H1 (cell line): ENCODE measurements around the gene PDE4D. TPM values are rescaled to one million over a fixed set of nuclear protein-coding genes. Genes with fewer than 3 reads are reported as not detected.

Experiments used
- CTCF ChIA-PET: fragments of 300-600 bp; sonication (Branson Sonifier 250); formaldehyde crosslinking; loops from one replicate; lab custom pipeline; 2021; ENCODE audit not compliant: partially characterized antibody; lab: Charles Lee
- POLR2A ChIA-PET: fragments of 300-600 bp; sonication (Branson Sonifier 250); formaldehyde crosslinking; loops from one replicate; lab custom pipeline; 2021; ENCODE audit warnings: inconsistent platforms; ENCODE audit not compliant: partially characterized antibody; lab: Charles Lee
- DNase-seq, 2 experiments: peaks; one replicate each; pipeline versions ENCODE4 v3.0.0 to v3.0.0-alpha.2; 2010 to 2022; ENCODE audit warnings: low spot score in 2 of 2, low read depth in 1 of 2, mixed read lengths in 1 of 2
- FAIRE-seq: peaks from 2 replicates; lab custom pipeline; 2011; peaks lifted over from hg19 to GRCh38; lab: Jason Lieb, UNC
- H2AFZ ChIP-seq: 2 replicates; pipeline ENCODE4 v1.8.1; 2012; ENCODE audit warnings: low read length, inconsistent platforms
- H2AK5ac ChIP-seq: 2 replicates; pipeline ENCODE4 v1.6.1; 2013; ENCODE audit warnings: low read depth, low read length
- H2BK120ac ChIP-seq: replicated peaks from 2 replicates; pipeline ENCODE3; 2013; ENCODE audit warnings: low read depth, low read length, inconsistent platforms
- H2BK12ac ChIP-seq: 2 replicates; pipeline ENCODE4 v1.6.1; 2013; ENCODE audit warnings: low read depth, low read length
- H2BK15ac ChIP-seq: 2 replicates; pipeline ENCODE4 v1.6.1; 2013; ENCODE audit warnings: low read length
- H2BK20ac ChIP-seq: 2 replicates; pipeline ENCODE4 v1.6.1; 2013; ENCODE audit warnings: low read length
- H2BK5ac ChIP-seq: 2 replicates; pipeline ENCODE4 v1.6.1; 2013; ENCODE audit warnings: low read depth, low read length
- H3K14ac ChIP-seq: 2 replicates; pipeline ENCODE4 v1.6.1; 2013; ENCODE audit warnings: inconsistent platforms; ENCODE audit not compliant: insufficient read length
- H3K18ac ChIP-seq: 2 replicates; pipeline ENCODE4 v1.6.1; 2013; ENCODE audit warnings: low read length; ENCODE audit errors: extremely low read depth
- H3K23ac ChIP-seq: 2 replicates; pipeline ENCODE4 v1.6.1; 2013; ENCODE audit warnings: inconsistent platforms; ENCODE audit not compliant: insufficient read length
- H3K23me2 ChIP-seq: 2 replicates; pipeline ENCODE4 v1.6.1; 2013; ENCODE audit warnings: low read depth, low read length
- H3K27ac ChIP-seq: 2 replicates; pipeline ENCODE4 v1.6.1; 2011; ENCODE audit warnings: low read depth, low read length, inconsistent platforms
- H3K27me3 ChIP-seq, 4 experiments: replicated peaks in 1 of 4; 1 replicate in 1 of 4; 2 replicates in 3 of 4; pipeline versions ENCODE4 v1.6.1 to v1.8.1; 2011 to 2013; ENCODE audit warnings: low read length in 3 of 4, mild to moderate bottlenecking in 3 of 4, inconsistent platforms in 2 of 4, mixed read lengths in 2 of 4, moderate library complexity in 1 of 4; ENCODE audit not compliant: control insufficient read depth in 3 of 4, insufficient read depth in 3 of 4; ENCODE audit errors: extremely low read depth in 1 of 4
- H3K36me3 ChIP-seq, 4 experiments: 2 replicates each; pipeline versions ENCODE4 v1.6.1 to v1.8.1; 2011 to 2013; ENCODE audit warnings: mild to moderate bottlenecking in 4 of 4, low read length in 3 of 4, moderate library complexity in 2 of 4, control low read depth in 1 of 4, inconsistent platforms in 1 of 4; ENCODE audit not compliant: insufficient read depth in 4 of 4, control insufficient read depth in 2 of 4
- H3K4ac ChIP-seq: replicated peaks from 2 replicates; pipeline ENCODE3; 2013; ENCODE audit warnings: low read length, low read depth, mixed read lengths, inconsistent platforms; ENCODE audit not compliant: insufficient read length
- H3K4me1 ChIP-seq, 4 experiments: replicated peaks in 1 of 4; 1 replicate in 1 of 4; 2 replicates in 3 of 4; pipeline versions ENCODE4 v1.6.1 to v1.8.1; 2011 to 2013; ENCODE audit warnings: low read length in 3 of 4, inconsistent platforms in 2 of 4, mixed read lengths in 1 of 4; ENCODE audit not compliant: insufficient read depth in 4 of 4, control insufficient read depth in 3 of 4
- H3K4me2 ChIP-seq, 2 experiments: 2 replicates each; pipeline versions ENCODE4 v1.6.1 to v1.8.1; 2011 to 2013; ENCODE audit warnings: low read depth in 2 of 2, low read length in 2 of 2, control low read depth in 1 of 2, inconsistent platforms in 1 of 2, mild to moderate bottlenecking in 1 of 2; ENCODE audit not compliant: insufficient read depth in 1 of 2
- H3K4me3 ChIP-seq, 4 experiments: fragments of 200-600, 300-600 bp in 1 of 4; sonication (generic), shearing (Covaris generic), sonication (Bioruptor Twin) in 1 of 4; 2 replicates each; pipeline versions ENCODE4 v1.5.1 to v1.8.1; 2011 to 2016; ENCODE audit warnings: low read length in 4 of 4, low read depth in 3 of 4, control low read depth in 2 of 4, inconsistent platforms in 2 of 4, mild to moderate bottlenecking in 2 of 4, mixed read lengths in 1 of 4, moderate library complexity in 1 of 4; ENCODE audit not compliant: insufficient read depth in 2 of 4; ENCODE audit errors: extremely low read depth in 1 of 4
- H3K56ac ChIP-seq: replicated peaks from 2 replicates; pipeline ENCODE3; 2013; ENCODE audit warnings: low read depth, mild to moderate bottlenecking, mixed read lengths, low read length, inconsistent platforms; ENCODE audit not compliant: insufficient read length
- H3K79me1 ChIP-seq: 2 replicates; pipeline ENCODE4 v1.6.1; 2013; ENCODE audit warnings: low read depth, low read length, control low read depth
- H3K79me2 ChIP-seq, 2 experiments: 2 replicates each; pipeline versions ENCODE4 v1.6.1 to v1.8.1; 2012 to 2013; ENCODE audit warnings: low read length in 2 of 2, mild to moderate bottlenecking in 2 of 2, inconsistent platforms in 1 of 2; ENCODE audit not compliant: insufficient read depth in 2 of 2, control insufficient read depth in 1 of 2
- H3K9ac ChIP-seq, 4 experiments: replicated peaks in 1 of 4; 1 replicate in 1 of 4; 2 replicates in 3 of 4; pipeline versions ENCODE4 v1.6.1 to v1.8.1; 2011 to 2013; ENCODE audit warnings: low read depth in 3 of 4, low read length in 3 of 4, control low read depth in 2 of 4, mild to moderate bottlenecking in 2 of 4, moderate library complexity in 2 of 4, inconsistent platforms in 1 of 4; ENCODE audit errors: extremely low read depth in 1 of 4
- H3K9me3 ChIP-seq, 2 experiments: 2 replicates each; pipeline versions ENCODE4 v1.6.1 to v1.8.1; 2012 to 2013; ENCODE audit warnings: mild to moderate bottlenecking in 2 of 2, moderate library complexity in 2 of 2, control low read depth in 1 of 2, inconsistent platforms in 1 of 2, low read depth in 1 of 2, low read length in 1 of 2, mixed read lengths in 1 of 2; ENCODE audit not compliant: insufficient read depth in 2 of 2
- H4K20me1 ChIP-seq, 2 experiments: replicated peaks in 1 of 2; 2 replicates each; pipeline versions ENCODE3 to v1.8.1; 2011 to 2013; ENCODE audit warnings: inconsistent platforms in 2 of 2, low read length in 2 of 2, mild to moderate bottlenecking in 1 of 2; ENCODE audit not compliant: insufficient read depth in 2 of 2, control insufficient read depth in 1 of 2
- H4K5ac ChIP-seq: 2 replicates; pipeline ENCODE4 v1.6.1; 2013; ENCODE audit warnings: low read length, low read depth, mixed read lengths, inconsistent platforms; ENCODE audit not compliant: insufficient read length
- H4K8ac ChIP-seq: 2 replicates; pipeline ENCODE4 v1.8.0; 2013; ENCODE audit warnings: mild to moderate bottlenecking, moderate library complexity, low read length, inconsistent platforms; ENCODE audit not compliant: insufficient read depth; ENCODE audit errors: extremely low read depth
- H4K91ac ChIP-seq: replicated peaks from 2 replicates; pipeline ENCODE3; 2013; ENCODE audit warnings: low read length, mixed read lengths, inconsistent platforms; ENCODE audit not compliant: insufficient read length
- BACH1 ChIP-seq: IDR thresholded peaks from 2 replicates; pipeline ENCODE4 v1.6.1; 2012; ENCODE audit warnings: low read length, improper control_type of control experiment
- BCL11A ChIP-seq, 2 experiments: IDR thresholded peaks; one replicate each; pipeline ENCODE4 v1.6.1; 2011; ENCODE audit warnings: low read depth in 2 of 2, low read length in 2 of 2, mild to moderate bottlenecking in 2 of 2
- CHD1 ChIP-seq: IDR thresholded peaks from 2 replicates; pipeline ENCODE4 v1.6.1; 2012; ENCODE audit warnings: low read depth, low read length, improper control_type of control experiment
- E2F6 ChIP-seq: IDR thresholded peaks from 2 replicates; pipeline ENCODE4 v1.6.1; 2012; ENCODE audit warnings: inconsistent platforms
- HDAC6 ChIP-seq: IDR thresholded peaks from one replicate; pipeline ENCODE4 v1.7.1; 2012; ENCODE audit warnings: low read depth, mild to moderate bottlenecking, inconsistent platforms, low read length, moderate library complexity
- KDM5A ChIP-seq: fragments of 200-600 bp; IDR thresholded peaks from 2 replicates; pipeline ENCODE4 v1.7.1; 2012; ENCODE audit warnings: mild to moderate bottlenecking, low read length, inconsistent platforms, mixed read lengths
- SP1 ChIP-seq: IDR thresholded peaks from 2 replicates; pipeline ENCODE4 v1.6.1; 2011; ENCODE audit warnings: low read depth, low read length
- SP2 ChIP-seq: IDR thresholded peaks from 2 replicates; pipeline ENCODE4 v1.6.1; 2012; ENCODE audit warnings: mild to moderate bottlenecking, low read length, inconsistent platforms
- SP4 ChIP-seq: IDR thresholded peaks from 2 replicates; pipeline ENCODE4 v1.6.1; 2012; ENCODE audit warnings: low read length, inconsistent platforms
- SUZ12 ChIP-seq: fragments of 200-600 bp; sonication (generic); IDR thresholded peaks from 2 replicates; pipeline ENCODE4 v1.6.1; 2012; ENCODE audit warnings: mild to moderate bottlenecking, inconsistent platforms, low read length, moderate library complexity, mixed read lengths
- TAF7 ChIP-seq: optimal IDR thresholded peaks from 2 replicates; pipeline ENCODE3; 2011; ENCODE audit warnings: low read depth, mild to moderate bottlenecking, inconsistent platforms, low read length, moderate library complexity, borderline replicate concordance
- TCF12 ChIP-seq: IDR thresholded peaks from 2 replicates; pipeline ENCODE4 v1.6.1; 2011; ENCODE audit warnings: low read depth, mild to moderate bottlenecking, low read length
- WGBS, 2 experiments: shearing (Covaris generic) in 1 of 2; methylation state at CpG; one replicate each; pipeline versions ENCODE4 v1.1.6 to v1.1.7; 2013 to 2015; ENCODE audit warnings: low lambda C conversion rate in 2 of 2, mixed read lengths in 2 of 2, inconsistent platforms in 1 of 2, low coverage in 1 of 2, missing lambda C conversion rate in 1 of 2; ENCODE audit not compliant: insufficient replicate concordance in 2 of 2, insufficient coverage in 1 of 2, insufficient read length in 1 of 2; ENCODE audit errors: extremely low coverage in 1 of 2, missing lambda C conversion rate in 1 of 2; 5-methylcytosine and 5-hydroxymethylcytosine counted together
- polyA plus RNA-seq, 7 experiments: library from polyadenylated mRNA; depleted of rRNA in 3 of 7; stranded (reverse) in 5 of 7; unstranded in 2 of 7; fragments of >200 nt in 5 of 7; fragments of 200-250 nt in 2 of 7; gene quantifications; 1 replicate in 5 of 7; 2 replicates in 1 of 7; 4 replicates in 1 of 7; pipeline versions ENCODE4 v1.2.1 to v1.2.3, GENCODE V29; 2011 to 2013; ENCODE audit warnings: missing spikeins in 2 of 7, mixed read lengths in 2 of 7
- total RNA-seq: library from RNA; stranded (reverse); fragmentation: NEBNext Ultra II Directional; extraction: Animal tissue kit (Norgen Biotek cat#: 25700); gene quantifications from 2 replicates; pipeline ENCODE4 v1.2.1, GENCODE V29; 2021

PDE4D gene
- total and polyA plus RNA-seq, 2 of the 8 experiments (the other 6 are each of a cell fraction or from before 2014, with no cell fraction given): 2.3 to 3.7 TPM

GRCh38 chr5:59245198-59245597 lies 648.3 kb downstream of the PDE4D start:
- H2AFZ ChIP-seq: no peak overlapping the region
- no peak overlapping the region for H3K14ac ChIP-seq
- no peak overlapping the region for H3K9ac ChIP-seq
- no peak overlapping the region for H4K8ac ChIP-seq
- H3K4me1 ChIP-seq: no peaks in the 10 kb centered on the region
- H3K27ac ChIP-seq: no peak overlapping the region
- H3K9me3 ChIP-seq: no peaks in the 10 kb centered on the region
- no peak overlapping the region for H3K4me3 ChIP-seq
- POLR2A ChIA-PET: no interaction called here
- no peak overlapping the region for H3K4ac ChIP-seq
- H2BK120ac ChIP-seq: no peak overlapping the region
- WGBS, 2 experiments: 61% methylated on average over 3 of the region's 3 CpGs; no CpG with 5 or more reads in 1 of the 2 experiments
- no peak overlapping the region for H3K56ac ChIP-seq
- H3K79me1 ChIP-seq: no peaks in the 10 kb centered on the region
- no peak overlapping the region for H2BK15ac ChIP-seq
- H3K4me2 ChIP-seq: no peak overlapping the region
- H2AK5ac ChIP-seq: no peak overlapping the region
- no peaks in the 10 kb centered on the region for H3K36me3 ChIP-seq
- CTCF ChIA-PET: no interaction called here
- no peaks in the 10 kb centered on the region for H3K23me2 ChIP-seq
- no peak overlapping the region for H3K23ac ChIP-seq
- H3K79me2 ChIP-seq: no peaks in the 10 kb centered on the region
- no peak overlapping the region for H2BK20ac ChIP-seq
- no peak overlapping the region for H2BK5ac ChIP-seq
- FAIRE-seq (no peak), DNase-seq (no peak)
- no peak overlapping the region for H3K18ac ChIP-seq
- no peak overlapping the region for H4K91ac ChIP-seq
- TF ChIP-seq CHD1 (no peak), BCL11A (IDR thresholded peaks at IDR 0.05; ENCODE audit: low read depth in 2 of 2, low read length in 2 of 2) (no peak), E2F6 (no peak), HDAC6 (no peak), SP1 (no peak), SUZ12 (no peak), SP4 (no peak), TAF7 (no peak), SP2 (no peak), TCF12 (no peak), KDM5A (no peak), BACH1 (no peak)
- no peak overlapping the region for H2BK12ac ChIP-seq
- H3K27me3 ChIP-seq: no peaks in the 10 kb centered on the region
- no peak overlapping the region for H4K5ac ChIP-seq
- H4K20me1 ChIP-seq: no peaks in the 10 kb centered on the region
